Keratinocyte (primary cell): ENCODE measurements around the gene SH2D3C.

Source experiments
- EZH2 ChIP-seq: IDR thresholded peaks from one replicate; pipeline ENCODE4 v1.6.1; 2012; ENCODE audit warnings: inconsistent platforms, mild to moderate bottlenecking, low read length, moderate library complexity
- TF ChIP-seq, protein P1 (sequence below), 3 experiments: IDR thresholded peaks in 1 of 3; conservative IDR thresholded peaks in 1 of 3; optimal IDR thresholded peaks in 1 of 3; 2 replicates in 2 of 3; 3 replicates in 1 of 3; pipeline versions ENCODE3 to v1.5.1; 2011; ENCODE audit warnings: low read length in 3 of 3, mild to moderate bottlenecking in 3 of 3, moderate library complexity in 2 of 3, control low read depth in 1 of 3, inconsistent platforms in 1 of 3; ENCODE audit not compliant: insufficient read depth in 2 of 3; ENCODE audit errors: extremely low read depth in 1 of 3

DNA sequence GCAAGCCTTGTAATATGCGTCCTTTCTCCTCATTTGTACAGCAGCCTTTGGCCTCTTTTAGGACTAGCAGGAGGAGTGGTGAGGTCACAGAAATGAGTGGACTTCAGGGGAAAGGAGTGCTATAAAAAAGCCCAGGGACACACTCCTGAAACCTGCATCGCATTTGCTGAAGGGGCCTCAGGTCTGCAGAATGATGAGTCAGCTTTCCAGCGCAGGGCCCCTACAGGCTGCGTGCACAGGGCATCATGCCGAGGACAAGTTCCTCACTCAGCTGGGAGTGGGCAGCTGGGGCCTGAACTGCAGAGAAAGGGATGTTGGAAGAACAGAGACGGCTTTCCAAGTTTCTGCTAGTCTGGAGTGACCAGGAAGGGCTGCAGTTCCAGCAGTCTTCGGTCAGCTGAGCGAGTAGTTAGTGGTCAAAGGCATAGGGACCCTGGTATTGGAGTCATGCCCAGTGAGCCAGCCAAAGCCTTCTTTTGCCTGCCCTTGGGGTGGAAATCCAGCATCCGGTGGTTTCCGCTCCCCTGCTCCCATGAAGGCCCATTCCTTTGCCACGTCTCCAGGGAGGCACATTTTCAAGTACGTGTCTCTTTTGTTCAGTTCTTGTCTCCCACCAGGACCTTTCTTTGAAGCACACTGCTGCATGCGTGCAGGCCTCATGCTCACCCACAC, 89.0 kb downstream of the SH2D3C start:
- TF ChIP-seq, protein P1, sequence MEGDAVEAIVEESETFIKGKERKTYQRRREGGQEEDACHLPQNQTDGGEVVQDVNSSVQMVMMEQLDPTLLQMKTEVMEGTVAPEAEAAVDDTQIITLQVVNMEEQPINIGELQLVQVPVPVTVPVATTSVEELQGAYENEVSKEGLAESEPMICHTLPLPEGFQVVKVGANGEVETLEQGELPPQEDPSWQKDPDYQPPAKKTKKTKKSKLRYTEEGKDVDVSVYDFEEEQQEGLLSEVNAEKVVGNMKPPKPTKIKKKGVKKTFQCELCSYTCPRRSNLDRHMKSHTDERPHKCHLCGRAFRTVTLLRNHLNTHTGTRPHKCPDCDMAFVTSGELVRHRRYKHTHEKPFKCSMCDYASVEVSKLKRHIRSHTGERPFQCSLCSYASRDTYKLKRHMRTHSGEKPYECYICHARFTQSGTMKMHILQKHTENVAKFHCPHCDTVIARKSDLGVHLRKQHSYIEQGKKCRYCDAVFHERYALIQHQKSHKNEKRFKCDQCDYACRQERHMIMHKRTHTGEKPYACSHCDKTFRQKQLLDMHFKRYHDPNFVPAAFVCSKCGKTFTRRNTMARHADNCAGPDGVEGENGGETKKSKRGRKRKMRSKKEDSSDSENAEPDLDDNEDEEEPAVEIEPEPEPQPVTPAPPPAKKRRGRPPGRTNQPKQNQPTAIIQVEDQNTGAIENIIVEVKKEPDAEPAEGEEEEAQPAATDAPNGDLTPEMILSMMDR (optimal IDR thresholded peaks at IDR 0.05 in 1 of 3, IDR thresholded peaks at IDR 0.05 in 1 of 3, conservative IDR thresholded peaks at IDR 0.05 in 1 of 3; ENCODE audit: extremely low read depth in 1 of 3, insufficient read depth in 2 of 3, low read length in 3 of 3), result no peak
- TF ChIP-seq EZH2, result no peak
